DMS 273 (cell line): ENCODE results near the gene GFER.

Source experiments
- DNase-seq: peaks from one replicate; lab custom pipeline; 2025; ENCODE audit not compliant: unreplicated experiment; lab: John Stamatoyannopoulos, UW

Gene GFER

GRCh38 chr16:1990351-1991134 lies 6.5 kb downstream of the GFER start:
- peak; percentile 45 for DNase-seq

- no peak for DNase-seq
Observed at GRCh38 chr16:1991135-1991551, 7.2 kb downstream of the GFER start.

- no peak for DNase-seq
Observed at GRCh38 chr16:1991588-1991947, 7.6 kb downstream of the GFER start.

- DNase-seq: peak; percentile 33
Observed at GRCh38 chr16:1991948-1992703, 8.1 kb downstream of the GFER start.

GRCh38 chr16:1992704-1993317 lies 8.8 kb downstream of the GFER start:
- DNase-seq: no peak

- peak; percentile 47 for DNase-seq
Observed at GRCh38 chr16:1993731-1994131, 9.7 kb downstream of the GFER start.

GRCh38 chr16:1997494-1998359 lies 13.7 kb downstream of the GFER start:
- DNase-seq: no peak

GRCh38 chr16:1998360-1998835 lies 14.4 kb downstream of the GFER start:
- DNase-seq: no peak

- DNase-seq: no peak
Observed at GRCh38 chr16:1998852-1999801, 15.1 kb downstream of the GFER start.

- DNase-seq: no peak
Observed at GRCh38 chr16:1999866-2000514, 16.0 kb downstream of the GFER start.

GRCh38 chr16:2001035-2001434 lies 17.0 kb downstream of the GFER start:
- DNase-seq: no peak

- no peak for DNase-seq
Observed at GRCh38 chr16:2001456-2002355, 17.7 kb downstream of the GFER start.

- DNase-seq: no peak
Observed at GRCh38 chr16:2002406-2003230, 18.6 kb downstream of the GFER start.

- DNase-seq: no peak
Observed at GRCh38 chr16:2003231-2003826, 19.3 kb downstream of the GFER start.

GRCh38 chr16:2003827-2004641 lies 20.0 kb downstream of the GFER start:
- peak; percentile 99 for DNase-seq
